Measurements from ENCODE around the gene MEF2C.
"Not testable (repeated sequence)": the region's sequence is repeated elsewhere in the genome, so short reads cannot be mapped to it uniquely, and the experiment has no call there.

MEF2C gene

GRCh38 chr5:88924330-88924657 is 41.3 kb upstream of the MEF2C start:
- DNase-seq (ENCODE audit: low read depth), result no peak
- no peak overlapping the region for H3K4me3 ChIP-seq (ENCODE audit: low read length)
- TF ChIP-seq CTCF (IDR thresholded peaks at IDR 0.05; ENCODE audit: insufficient read depth, low read depth, low read length, missing control alignments), result no peak

DNA sequence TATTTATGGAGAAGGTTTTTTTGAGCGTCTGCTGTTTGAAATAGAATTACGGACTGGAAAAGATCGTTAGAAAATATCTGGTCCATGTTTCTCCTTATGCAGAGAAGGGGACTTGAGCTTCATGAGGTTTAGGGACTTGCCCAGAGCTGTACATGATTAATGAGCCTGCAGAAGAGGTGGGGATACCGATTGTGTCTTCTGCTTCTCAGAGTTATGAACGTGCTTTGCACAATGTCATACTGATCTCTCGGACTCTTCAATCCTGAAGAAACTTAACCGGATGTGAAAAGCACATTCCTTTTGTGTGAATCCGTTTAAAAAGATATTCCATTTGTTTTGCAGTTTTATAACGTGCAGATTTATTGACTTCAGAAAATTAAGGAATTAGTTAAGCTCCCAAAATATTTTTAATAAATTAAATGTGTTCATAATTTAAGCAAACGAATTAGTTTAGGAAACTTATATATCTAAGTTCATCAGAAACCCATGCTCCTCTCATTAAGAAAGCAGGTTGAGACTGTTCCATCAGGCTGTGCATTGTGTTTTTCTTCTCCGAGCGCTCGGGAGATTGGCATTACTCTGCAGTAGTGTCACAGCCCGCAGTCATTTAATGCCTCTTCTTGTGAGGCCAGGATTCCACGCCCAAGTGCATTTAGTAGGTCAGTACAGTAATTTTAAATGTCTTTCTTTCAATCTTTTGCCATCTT is 40.8 kb upstream of the MEF2C start:
- H3K4me3 ChIP-seq (ENCODE audit: low read length), result no peak overlapping the region
- TF ChIP-seq CTCF (IDR thresholded peaks at IDR 0.05; ENCODE audit: insufficient read depth, low read depth, low read length, missing control alignments), result no peak
- no peak for DNase-seq (ENCODE audit: low read depth)

DNA sequence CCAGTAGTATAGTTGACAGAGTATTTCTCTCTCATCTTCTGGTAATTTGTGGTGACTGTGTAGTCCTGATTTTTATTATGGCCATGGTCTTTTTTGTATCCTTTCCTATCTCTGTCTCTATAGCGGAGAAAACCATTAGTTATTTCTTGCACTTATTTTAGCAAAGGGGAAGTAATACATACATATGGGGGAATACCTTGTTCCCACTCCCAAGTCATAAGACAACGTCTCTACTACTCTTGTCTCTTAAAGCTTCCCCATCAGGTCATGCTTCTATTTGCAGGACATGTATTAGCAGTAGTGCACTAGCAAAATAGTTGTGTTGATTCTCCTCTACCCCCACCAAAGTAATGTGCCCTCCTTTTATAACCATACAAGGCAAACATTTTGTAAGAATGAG is 29.8 kb upstream of the MEF2C start:
- not testable (repeated sequence) for DNase-seq (ENCODE audit: low read depth); H3K4me3 ChIP-seq (ENCODE audit: low read length)

- not testable (repeated sequence) for H3K4me3 ChIP-seq (ENCODE audit: low read length); DNase-seq (ENCODE audit: low read depth)
Measured at GRCh38 chr5:88911059-88911572, 28.1 kb upstream of the MEF2C start.

GRCh38 chr5:88904478-88904877 is 21.5 kb upstream of the MEF2C start:
- H3K4me3 ChIP-seq (ENCODE audit: low read length); DNase-seq (ENCODE audit: low read depth): not testable (repeated sequence)

DNA sequence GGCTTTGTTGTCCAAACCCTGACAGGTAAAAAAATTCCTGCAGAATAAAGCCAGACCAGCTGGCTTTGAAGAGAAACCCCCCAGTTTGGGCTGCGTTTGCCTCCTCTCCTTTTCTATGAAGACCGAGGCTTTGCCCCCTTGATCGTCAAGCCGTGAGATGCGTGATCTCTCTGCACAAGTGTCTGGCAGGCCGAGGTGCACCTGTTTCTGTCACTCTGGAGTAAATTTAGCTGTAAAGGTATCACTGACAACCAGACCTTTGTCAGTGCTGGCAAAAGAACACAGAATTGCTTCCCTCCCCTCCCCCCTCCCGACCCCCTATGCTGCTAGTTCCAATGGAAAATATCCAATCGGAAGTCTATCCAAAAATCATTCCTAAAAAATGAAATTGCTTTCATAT is 21.0 kb upstream of the MEF2C start:
- not testable (repeated sequence) for H3K4me3 ChIP-seq (ENCODE audit: low read length); DNase-seq (ENCODE audit: low read depth)

DNA sequence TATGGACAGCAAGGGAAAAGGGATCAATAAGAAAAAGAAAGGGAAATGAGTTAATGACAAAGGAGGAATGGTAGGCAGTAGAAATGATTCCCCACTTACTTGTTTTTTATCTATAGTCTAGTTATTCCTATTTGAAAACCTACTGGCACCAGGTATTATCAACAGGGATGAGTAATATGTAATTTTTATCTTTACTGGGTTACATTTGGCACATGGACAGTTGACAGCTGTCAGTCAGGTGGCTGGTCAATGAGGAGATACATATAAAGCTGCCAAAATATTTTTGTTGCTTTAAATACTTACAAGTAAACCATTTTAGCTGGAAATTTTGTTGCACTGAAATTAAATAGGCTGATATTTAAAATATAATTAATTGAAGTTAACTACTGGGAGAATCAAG is 18.1 kb upstream of the MEF2C start:
- H3K4me3 ChIP-seq (ENCODE audit: low read length); DNase-seq (ENCODE audit: low read depth): not testable (repeated sequence)

DNA sequence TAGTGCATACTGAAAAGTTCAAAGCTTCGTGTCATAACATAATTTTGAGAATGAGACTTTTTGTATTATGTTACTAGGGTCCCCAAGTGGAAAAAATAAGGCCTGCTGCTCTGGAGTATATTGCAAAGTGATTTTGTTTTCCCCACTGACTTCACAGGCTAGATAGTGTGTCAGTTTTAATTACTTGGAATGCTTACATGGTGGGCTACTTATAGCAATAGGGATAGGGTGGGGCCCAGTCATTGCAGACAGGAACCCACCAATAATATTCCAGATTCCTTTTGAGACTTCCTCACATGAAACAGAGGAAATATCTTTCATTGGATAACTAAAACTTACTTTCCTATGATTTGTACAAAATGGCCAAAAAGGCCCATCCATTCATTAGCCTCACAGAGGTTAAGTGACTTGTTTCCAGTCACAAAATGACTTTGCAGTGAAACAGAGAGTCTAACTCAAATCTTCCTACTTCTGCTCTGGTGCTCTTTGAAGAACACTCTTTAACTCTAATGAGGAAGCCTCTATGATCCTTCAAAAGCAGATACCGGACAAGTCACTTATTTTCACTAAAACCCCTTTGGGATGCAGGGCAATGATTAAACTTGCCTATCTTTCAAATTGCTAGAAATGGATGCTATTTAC is 16.2 kb upstream of the MEF2C start:
- TF ChIP-seq CTCF (IDR thresholded peaks at IDR 0.05; ENCODE audit: insufficient read depth, low read depth, low read length, missing control alignments), result no peak
- DNase-seq (ENCODE audit: low read depth), result no peak
- H3K4me3 ChIP-seq (ENCODE audit: low read length), result no peak overlapping the region

DNA sequence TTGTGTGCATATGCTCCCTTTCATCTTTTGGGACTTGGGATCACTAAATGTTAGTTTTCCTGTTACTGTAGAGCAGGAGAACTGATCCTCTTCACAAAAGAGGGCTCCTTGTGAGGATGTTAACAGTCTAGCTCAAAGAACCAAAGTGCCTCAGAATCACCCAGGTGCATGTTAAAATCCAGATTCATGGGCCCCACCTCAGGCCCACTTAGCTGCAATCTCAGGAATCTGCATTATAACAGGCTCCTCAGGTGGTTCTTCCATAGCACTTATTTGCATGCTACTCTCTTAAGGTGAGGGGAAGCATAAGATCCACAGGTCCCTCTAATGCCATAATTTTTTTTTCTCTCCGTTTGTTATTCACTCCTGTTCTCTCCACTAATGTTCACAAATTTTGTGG is 14.8 kb upstream of the MEF2C start:
- no peak for TF ChIP-seq CTCF (IDR thresholded peaks at IDR 0.05; ENCODE audit: insufficient read depth, low read depth, low read length, missing control alignments)
- no peak overlapping the region for H3K4me3 ChIP-seq (ENCODE audit: low read length)
- DNase-seq (ENCODE audit: low read depth), result no peak

All from epithelial cell of esophagus (primary cell).